22Rv1 (cell line): ENCODE measurements around the gene SGO2.

Source experiments
- H3K27ac ChIP-seq: fragments of 450-650 bp; 2 replicates; pipeline ENCODE4 v1.5.1; 2017
- ZFX ChIP-seq: fragments of 450-650 bp; IDR thresholded peaks from 2 replicates; pipeline ENCODE4 v1.6.1; 2017; ENCODE audit warnings: antibody characterized with exemption, borderline replicate concordance
- TF ChIP-seq, protein P1 (sequence below): fragments of 450-650 bp; IDR thresholded peaks from 2 replicates; pipeline ENCODE4 v1.5.1; 2017; ENCODE audit warnings: mild to moderate bottlenecking

SGO2 gene

DNA sequence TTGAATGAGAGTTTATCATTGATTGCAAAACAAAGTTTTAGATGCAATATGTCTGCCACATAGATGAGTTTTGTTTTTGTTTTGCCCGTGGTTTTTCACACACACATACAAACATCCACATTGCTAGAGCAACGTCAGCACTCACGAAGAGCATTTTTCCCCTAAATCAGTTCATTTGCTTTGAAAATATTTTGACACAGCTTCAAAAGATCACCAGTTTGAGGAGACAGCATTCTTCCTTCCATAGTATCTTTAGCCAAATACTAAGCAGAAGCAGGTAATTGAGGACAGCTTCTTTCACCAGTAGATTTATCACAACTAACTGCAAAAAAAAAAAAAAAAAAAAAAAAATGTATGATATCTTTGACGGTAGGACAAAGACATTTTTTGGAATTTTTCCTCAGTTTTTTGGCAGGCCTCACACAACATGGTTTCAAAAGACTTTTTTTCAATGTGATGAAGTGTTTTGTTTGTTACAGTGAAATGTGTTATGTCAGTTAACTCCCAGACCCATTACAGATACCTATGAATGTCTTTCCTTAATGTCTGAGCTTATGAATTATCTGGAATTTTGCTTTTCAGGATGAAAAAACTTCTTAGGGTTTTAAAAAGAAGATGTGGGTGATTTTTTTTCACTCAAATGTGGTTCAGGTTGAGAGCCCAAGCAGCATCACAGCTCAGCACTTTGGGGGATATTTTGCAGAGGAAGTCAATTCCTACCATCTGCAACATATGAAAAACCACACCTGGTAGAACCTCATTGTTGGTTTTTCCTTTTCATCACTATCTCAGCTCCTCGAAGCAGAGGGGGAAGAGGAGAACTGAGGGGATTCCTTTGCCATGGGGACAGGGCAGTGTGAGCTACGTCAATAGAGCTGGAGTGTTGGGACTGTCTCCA lies 91.4 kb downstream of the SGO2 start:
- no peak overlapping the region for H3K27ac ChIP-seq
- no peak for TF ChIP-seq ZFX
- TF ChIP-seq, protein P1, sequence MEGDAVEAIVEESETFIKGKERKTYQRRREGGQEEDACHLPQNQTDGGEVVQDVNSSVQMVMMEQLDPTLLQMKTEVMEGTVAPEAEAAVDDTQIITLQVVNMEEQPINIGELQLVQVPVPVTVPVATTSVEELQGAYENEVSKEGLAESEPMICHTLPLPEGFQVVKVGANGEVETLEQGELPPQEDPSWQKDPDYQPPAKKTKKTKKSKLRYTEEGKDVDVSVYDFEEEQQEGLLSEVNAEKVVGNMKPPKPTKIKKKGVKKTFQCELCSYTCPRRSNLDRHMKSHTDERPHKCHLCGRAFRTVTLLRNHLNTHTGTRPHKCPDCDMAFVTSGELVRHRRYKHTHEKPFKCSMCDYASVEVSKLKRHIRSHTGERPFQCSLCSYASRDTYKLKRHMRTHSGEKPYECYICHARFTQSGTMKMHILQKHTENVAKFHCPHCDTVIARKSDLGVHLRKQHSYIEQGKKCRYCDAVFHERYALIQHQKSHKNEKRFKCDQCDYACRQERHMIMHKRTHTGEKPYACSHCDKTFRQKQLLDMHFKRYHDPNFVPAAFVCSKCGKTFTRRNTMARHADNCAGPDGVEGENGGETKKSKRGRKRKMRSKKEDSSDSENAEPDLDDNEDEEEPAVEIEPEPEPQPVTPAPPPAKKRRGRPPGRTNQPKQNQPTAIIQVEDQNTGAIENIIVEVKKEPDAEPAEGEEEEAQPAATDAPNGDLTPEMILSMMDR = no peak

DNA sequence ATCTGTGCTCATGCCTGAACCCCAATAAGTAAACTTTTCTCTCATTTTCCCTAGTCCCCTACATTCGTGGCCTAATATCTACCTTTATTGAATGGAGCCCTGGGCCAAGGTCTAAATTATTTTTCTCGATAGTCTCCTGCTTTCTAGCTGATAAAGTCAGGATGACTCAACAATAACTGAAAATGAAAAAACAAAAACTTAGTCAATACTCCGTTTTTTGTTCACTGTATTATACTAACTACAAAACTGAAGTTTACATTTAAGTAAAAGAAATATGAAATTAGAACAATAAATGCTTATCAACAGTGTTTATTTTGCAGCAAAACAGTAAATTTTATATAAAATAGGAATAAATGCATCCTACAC lies 92.0 kb downstream of the SGO2 start:
- TF ChIP-seq, protein P1 = no peak
- no peak for TF ChIP-seq ZFX
- no peak overlapping the region for H3K27ac ChIP-seq

DNA sequence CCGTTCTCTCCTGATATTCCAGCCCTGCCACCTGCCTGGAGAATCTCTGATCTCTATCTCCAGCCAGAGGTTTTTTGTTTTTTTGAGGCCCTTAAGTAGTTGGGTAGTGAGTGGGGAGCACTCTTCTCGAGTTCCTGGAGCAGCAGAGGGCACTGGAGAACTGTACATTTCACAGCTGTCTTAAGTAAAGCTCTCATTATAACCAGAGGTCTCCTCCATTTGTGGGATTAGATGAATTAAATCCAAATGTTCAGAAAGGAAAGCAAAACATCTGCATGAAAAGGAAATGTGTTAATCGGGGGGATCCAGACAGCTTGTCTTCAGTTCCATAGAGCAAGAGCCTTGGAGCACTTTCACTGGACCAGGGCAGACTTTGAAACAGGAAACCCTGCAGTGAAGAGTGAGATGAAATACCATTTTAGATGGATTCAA lies 92.6 kb downstream of the SGO2 start:
- TF ChIP-seq, protein P1 = peak; percentile 21; the same call in 1 of the 2 replicates
- TF ChIP-seq ZFX = no peak

DNA sequence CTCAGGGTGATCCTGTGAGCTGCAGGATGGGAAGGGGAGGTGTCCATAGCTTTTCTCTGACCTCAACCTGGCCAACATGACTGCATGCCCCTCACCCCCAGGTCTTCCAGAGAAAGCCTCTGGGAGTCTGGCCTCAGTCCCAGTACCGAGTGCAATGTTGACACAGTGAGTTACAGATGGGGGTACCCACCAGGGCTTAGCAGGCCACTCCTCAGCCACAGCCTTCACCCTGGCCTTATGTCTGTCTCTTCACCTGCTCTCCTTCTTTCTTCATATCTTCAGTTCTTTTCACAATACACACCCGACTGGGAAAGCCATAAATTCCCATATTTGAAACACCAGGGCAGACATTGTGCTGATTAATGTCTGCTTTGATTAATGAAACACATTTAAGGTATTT lies 93.3 kb downstream of the SGO2 start:
- no peak overlapping the region for H3K27ac ChIP-seq
- TF ChIP-seq, protein P1 = no peak
- TF ChIP-seq ZFX = no peak

More for the DNA sequence above, 92.6 kb downstream of the SGO2 start:
- no peak overlapping the region for H3K27ac ChIP-seq

DNA sequence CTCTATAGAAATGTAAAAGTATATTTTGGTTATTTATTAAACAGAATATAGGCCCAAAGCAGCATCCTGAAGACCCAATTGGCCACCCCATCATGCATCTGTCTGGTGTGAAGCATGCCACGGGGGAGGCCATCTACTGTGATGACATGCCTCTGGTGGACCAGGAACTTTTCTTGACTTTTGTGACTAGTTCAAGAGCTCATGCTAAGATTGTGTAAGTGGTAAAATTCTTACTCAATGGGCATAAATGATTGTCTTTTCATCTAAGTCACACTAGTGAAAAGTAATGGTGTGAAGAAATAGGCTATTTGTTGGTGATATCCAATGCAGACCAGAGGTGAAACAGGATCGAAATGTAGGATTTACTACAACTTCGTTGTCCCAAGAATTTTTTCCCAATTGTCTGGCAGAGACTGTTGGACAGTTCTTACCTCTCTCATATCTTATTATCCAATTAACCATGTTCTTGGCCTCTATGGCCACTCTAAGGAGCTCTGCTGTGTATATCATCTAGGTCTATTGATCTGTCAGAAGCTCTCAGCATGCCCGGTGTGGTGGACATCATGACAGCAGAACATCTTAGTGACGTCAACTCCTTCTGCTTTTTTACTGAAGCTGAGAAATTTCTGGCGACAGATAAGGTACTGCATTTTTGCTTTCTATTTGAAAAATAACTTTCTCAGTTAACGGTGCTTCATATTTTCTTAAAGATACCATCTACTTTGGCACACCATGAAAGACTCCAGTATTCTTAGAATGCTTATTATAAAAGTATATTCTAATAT lies 94.8 kb downstream of the SGO2 start:
- TF ChIP-seq, protein P1 = no peak
- TF ChIP-seq ZFX = no peak
- H3K27ac ChIP-seq = no peak overlapping the region

DNA sequence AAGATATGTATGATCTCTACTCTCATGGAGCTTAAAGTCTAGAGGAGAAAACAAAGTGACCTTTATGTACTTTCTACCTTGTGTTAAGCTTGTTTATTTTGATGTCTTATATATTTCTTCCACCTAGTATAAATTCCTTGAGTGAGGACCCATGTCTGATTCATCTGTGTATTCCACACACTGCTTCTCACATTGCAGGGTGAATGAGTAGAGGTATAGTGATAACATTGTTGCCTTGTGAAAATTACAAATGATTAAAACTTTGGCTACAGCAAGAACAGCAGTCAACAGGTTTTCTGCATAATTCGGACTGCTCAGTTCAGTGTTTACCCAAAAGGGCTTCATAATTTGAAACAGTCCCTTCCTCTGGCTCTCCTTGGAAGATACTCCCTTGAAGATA lies 96.1 kb downstream of the SGO2 start:
- H3K27ac ChIP-seq = no peak overlapping the region
- no peak for TF ChIP-seq ZFX
- TF ChIP-seq, protein P1 = no peak
